Adipose tissue (tissue), 3 donors: ENCODE data around the gene LMO1. TPM values are rescaled to one million over a fixed set of nuclear protein-coding genes. Genes with fewer than 3 reads are reported as not detected.

Source experiments
- H3K27ac ChIP-seq: one replicate; pipeline ENCODE4 v1.5.1; 2013; ENCODE audit warnings: low read depth, low read length
- WGBS, 3 donors: extraction: QIAGEN DNeasy Blood & Tissue Kit; methylation state at CpG; one replicate each; pipeline ENCODE4 v1.1.7; 2013; 5-methylcytosine and 5-hydroxymethylcytosine counted together
- polyA plus RNA-seq, 3 donors: library from polyadenylated mRNA; stranded (reverse); fragments of 200-250 nt; gene quantifications; one replicate each; pipeline ENCODE4 v1.2.3, GENCODE V29; 2013
- donor health status: healthy with polysubstance abuse.
- donor health status: Bipolar disorder and iron deficiency.
- donor health status: healthy.

Gene LMO1
- polyA plus RNA-seq, 3 donors: 0.10 to 0.54 TPM; not detected in 1

DNA sequence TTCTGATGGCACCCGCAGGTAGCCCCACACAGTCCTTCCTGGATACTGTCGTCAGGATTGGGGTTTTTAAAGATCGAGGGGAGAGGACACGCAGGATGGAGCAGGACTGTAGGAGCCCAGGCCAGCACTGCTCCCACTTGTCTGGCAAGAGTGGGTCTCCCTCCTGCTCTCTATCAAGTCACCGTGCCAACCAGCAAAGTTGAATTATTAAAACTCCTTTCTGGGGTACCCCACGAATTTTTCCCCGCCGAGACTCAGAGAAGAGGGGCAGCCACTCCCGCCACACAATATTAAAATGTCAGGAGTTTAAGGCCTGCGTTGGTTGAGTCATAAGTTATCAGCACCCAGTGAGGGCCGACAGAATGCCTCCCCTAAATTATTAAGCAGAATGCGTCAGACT is 10.1 kb downstream of the LMO1 start:
- 79 to 84% (median 83%) methylated on average over 12 of the region's 12 CpGs for WGBS, 3 donors
- H3K27ac ChIP-seq: no peak overlapping the region

DNA sequence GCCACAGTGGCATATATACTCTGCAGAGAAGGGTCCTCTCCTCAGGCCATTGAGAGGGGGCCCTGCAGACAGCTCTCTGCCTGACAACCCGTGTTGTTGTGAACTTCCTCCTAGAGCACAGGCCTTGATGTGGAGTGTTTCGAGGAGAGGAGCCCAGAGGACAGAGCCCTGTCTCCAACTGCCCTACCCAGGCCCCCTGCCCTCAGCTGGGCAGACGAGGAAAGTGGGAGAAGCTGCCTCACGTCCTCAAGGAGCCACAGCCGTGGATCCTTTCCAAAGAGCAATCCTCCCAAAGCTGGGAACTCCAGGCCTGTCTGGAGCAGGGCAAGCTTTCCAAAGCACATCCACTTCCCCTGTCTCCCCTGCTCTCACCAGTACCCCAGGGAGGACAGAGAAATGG is 10.7 kb downstream of the LMO1 start:
- WGBS, 3 donors: 79 to 89% (median 82%) methylated on average over 5 of the region's 5 CpGs

DNA sequence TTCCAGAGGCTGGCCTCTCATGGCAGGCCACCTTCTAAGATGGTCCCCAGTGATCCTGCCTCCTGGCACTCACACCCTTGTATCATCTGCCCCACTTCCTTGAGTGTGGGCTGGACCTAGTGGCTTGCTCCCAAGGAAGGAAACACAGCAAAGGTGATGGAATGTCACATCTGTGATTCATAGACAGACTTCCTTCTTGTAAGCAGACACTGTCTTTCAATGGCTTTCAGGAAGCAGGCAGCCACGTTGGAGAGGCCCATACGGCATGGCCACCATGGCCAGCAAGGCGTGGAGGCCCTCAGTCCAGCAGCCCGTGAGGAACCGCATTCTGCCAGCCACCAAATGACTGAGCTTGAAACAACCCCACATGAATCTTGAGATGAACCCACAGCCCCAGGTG is 11.3 kb downstream of the LMO1 start:
- WGBS, 3 donors: 73 to 87% (median 78%) methylated on average over 5 of the region's 5 CpGs
- H3K27ac ChIP-seq: no peak overlapping the region

More for the DNA sequence above, 10.7 kb downstream of the LMO1 start:
- H3K27ac ChIP-seq: no peak overlapping the region

DNA sequence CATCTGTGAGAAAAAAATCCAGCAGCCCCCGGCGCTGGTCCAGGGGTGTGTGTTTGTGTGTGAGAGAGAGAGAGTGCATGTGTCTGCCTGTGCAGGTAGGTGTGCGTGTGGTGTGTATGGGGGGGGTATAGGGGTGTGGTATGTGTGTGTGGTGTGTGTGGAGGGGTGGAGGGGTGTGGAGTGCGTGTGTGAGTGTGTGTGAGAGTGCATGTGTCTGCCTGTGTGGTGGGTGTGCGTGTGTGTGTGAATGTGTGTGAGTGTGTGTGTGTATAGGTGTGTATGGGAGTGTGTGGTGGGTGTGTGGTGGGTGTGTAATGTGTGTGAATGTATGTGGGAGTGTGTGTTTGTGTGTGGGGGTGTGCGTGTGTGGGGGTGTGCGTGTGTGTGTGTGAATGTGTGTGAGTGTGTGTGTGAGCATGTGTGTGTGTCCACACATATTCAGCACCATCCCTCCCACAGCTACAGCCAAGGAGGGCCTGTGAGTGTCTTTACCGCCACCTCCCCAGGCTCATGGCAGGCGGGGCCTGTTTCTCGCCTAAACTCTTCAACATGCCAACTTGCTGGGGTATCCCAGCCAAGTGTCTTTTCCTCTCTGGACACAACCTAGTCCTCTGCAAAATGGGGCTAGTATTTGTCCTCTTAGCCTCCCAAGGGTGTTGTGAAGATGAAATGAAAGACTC is 11.9 kb downstream of the LMO1 start:
- no peak overlapping the region for H3K27ac ChIP-seq
- WGBS, 3 donors: 78 to 89% (median 86%) methylated on average over 10 of the region's 10 CpGs

DNA sequence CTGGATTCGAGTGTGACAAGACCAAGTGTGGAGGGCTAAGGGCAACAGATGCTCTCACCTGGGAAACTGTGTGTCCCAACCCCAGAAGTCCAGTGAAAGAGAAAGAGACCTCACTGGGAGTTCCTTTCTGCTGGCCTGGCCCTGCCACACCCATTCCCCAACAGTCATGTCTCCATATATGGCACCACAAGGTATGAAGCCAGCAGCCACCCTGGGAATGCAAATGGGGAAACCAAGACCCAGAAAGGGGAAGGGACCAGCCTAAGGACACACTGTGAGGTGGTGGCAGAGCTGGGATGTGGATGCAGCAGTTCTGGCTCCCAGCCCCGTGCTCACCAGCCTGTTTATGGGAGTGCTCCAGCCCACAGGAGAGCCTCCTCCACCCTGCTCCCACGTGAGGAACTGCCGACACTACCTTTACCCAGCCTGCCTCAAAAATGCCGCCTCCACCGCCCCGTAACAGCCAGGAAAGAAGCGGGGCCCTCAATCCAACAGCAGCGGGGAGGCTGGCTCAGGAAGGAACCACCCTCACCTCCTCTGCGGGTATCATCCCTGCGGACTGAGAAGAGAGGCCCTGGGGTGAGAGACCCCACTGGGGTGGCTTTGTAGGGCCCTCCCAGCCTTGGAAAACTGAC is 12.6 kb downstream of the LMO1 start:
- WGBS, 3 donors: 83 to 87% (median 85%) methylated on average over 11 of the region's 11 CpGs
- no peak overlapping the region for H3K27ac ChIP-seq

DNA sequence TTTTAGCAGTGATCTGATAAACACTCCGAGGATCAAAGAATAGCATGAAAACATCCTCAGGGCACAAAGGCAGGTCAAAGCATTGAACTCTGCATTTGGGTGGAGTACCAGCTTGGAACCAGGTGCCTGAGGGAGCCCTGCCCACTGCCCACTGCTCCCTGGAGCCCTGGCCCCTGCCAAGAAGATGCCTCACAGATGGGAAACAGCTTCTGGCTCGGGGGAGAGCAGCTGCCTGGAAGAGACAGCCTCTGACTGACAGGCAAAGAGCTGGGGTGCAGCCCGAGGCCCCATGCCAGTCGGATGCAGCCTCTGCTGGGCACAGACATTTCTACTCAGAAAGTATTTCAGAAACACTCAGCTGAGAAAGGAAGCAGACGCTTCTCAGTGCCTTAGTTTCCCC is 13.2 kb downstream of the LMO1 start:
- H3K27ac ChIP-seq: no peak overlapping the region
- WGBS, 3 donors: 54 to 58% (median 57%) methylated on average over 5 of the region's 5 CpGs

DNA sequence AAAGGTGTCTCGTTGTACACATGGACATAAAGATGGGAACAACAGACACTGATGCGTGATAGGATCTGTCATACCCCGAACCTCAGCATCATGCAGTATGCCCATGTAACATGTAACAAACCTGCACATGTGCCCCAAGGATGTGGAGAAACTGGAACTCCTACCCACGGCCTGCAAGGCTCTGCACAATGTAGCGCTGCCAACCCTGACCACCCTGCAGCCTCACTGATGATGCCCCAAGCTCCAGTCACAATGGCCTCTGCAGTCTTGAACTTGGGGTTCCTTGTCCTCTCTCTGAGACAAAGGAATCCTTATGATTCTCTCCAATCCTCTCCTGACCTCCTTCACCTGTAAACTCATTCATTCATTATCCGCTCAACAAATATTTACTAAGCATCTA is 14.2 kb downstream of the LMO1 start:
- 63 to 74% (median 66%) methylated on average over 6 of the region's 6 CpGs for WGBS, 3 donors
- H3K27ac ChIP-seq: no peak overlapping the region

DNA sequence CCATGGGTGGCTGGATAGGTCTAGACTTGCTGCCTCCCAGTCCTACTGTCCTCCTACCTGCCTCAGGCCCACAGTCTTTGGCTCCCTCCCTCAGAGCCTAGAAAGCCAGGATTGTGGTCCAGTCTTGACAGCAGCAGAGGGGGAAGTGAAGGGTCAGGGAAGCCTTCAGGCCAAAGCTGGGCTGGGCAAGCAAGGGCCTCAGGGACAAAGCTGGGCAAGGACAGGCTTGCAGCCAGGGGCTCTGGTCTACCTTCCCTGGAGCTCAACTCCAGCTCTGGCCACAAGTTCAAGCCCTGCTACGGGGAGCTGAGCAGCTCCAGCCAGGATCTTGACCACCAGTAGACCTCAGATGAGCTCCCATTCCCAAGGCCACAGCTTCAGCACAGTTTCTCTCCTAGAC is 14.9 kb downstream of the LMO1 start:
- no peak overlapping the region for H3K27ac ChIP-seq
- 82 to 90% (median 82%) methylated on average over 1 of the region's 1 CpG for WGBS, 3 donors

DNA sequence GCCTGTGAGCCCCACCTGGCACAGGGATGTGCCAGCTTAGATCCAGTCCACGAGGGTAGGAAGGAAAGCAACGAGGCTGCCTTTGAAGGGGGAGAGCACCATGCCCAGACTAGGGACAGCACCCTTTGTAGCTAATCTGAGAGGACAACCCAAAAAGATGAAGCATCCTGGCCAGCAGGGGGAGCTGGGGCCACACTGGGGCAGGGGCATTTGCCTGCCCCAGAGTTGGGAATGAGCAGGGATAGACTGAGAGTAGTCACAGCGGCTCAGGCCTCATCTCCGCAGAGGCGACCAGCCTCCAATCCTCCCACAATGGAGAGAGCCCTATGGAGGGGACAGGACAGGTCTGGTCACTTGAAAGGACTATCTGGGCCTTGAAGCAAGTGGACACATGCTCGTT is 16.4 kb downstream of the LMO1 start:
- no peak overlapping the region for H3K27ac ChIP-seq
- WGBS, 3 donors: 74 to 87% (median 80%) methylated on average over 6 of the region's 6 CpGs

DNA sequence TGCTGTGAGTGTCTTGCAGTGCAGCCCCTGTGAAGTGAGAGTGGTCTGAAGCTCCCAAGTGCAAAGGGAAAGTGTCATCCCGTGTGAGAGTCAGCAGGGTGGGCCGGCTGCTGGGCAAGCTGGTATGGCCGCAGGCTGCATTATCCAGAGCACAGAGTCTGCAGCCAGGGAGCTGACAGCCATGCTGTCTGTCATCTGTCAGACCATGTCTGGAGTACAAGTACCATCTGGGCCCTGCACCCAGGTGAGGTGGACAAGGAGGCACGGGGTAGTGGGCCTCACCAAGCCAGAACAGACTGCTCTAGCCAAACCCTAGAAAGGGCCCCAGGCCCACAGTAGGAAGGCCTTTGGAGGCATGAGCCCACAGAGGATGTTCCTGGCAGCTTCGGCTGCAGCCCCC is 20.2 kb downstream of the LMO1 start:
- WGBS, 3 donors: 86 to 93% (median 88%) methylated on average over 5 of the region's 5 CpGs

DNA sequence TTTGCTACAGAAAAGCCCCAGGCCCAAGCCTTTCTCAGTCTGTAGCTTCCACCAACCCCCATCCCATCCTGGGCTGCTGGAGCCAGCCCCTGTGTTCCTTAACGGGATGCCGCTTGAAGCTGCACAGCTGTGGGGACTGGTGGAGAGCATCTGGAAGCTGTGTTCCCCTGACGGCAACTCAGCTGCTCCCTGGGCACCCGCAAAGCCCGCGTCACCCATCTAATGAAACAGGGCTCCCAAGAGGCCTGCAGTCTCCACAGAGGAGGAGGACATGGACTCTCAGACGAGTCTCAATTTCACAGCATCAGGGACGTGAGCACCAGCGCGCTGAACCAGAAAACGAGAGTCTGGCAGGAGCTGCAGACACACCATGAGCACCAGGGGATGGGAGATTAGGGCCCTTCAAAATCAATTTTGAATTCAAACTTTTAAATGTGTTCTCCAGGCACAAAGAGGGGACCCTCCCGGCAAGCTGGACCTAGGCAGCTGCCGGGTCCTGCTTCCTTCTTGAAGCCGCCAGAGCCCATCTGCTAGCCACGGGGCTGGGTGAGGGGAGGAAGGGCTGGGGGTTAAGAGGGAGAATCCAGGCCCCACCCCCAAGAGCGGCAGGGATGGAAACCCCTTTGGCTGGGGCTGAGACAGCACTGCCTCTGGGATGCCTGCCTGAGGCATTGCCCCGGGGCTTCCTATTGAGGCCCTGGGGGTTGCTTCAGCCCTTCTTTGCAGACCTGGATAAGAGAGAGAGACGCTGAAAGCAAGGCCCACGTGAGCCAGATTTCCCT is 21.0 kb downstream of the LMO1 start:
- no peak overlapping the region for H3K27ac ChIP-seq
- WGBS, 3 donors: 69 to 77% (median 74%) methylated on average over 19 of the region's 19 CpGs

More for the DNA sequence above, 20.2 kb downstream of the LMO1 start:
- H3K27ac ChIP-seq: no peak overlapping the region

DNA sequence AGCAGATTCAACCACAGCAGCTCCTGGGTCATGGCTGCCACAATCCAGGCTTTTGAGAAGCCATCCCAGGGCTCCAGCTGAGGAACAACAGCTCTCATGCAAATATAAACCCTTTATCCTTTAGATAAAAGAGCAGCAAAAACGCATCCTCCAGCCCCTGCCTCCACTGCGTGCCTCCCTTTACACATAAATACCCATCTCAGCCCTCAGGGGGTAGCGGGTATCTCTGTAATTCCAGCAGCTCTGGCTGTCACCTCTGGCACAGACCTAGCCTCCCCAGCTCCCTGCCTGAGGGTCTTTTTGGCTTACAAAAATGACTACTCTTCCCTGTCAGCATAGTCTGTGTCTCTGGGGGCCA is 21.6 kb downstream of the LMO1 start:
- no peak overlapping the region for H3K27ac ChIP-seq
- WGBS, 3 donors: 79 to 88% (median 87%) methylated on average over 3 of the region's 3 CpGs

DNA sequence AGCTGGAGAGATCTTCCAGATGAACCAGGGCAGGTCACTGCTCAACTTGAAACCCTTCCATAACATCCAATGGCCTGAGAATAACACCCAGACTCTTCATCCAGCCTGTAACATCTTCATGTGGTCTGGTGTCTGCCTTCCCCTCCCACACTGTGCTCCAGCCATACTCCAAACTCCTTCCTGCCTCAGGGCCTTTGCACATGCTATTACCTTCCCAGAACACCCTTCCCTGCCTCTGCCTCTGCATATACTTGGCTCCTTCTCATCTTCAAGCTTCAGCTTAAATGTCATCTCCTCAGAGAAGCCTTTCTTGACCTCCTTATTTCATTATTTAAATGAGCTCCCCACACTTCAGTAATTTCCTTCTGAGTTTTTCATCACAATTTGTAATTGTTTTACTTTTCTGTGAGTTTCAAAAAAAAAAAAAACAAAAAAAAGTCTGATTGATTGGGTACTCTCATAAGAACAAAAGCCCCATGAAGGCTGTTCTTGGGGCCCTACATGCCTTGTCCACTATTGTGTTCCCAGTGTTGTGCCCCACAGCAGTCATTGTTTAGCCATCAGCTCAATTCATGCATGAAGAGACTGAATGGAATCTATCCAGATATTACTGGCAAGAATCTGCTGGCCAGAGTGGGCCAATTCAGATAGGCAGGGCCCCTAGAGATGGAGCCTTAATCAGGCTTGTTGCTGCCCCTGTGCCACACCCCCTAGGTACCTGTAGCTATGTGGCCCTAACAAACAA is 22.1 kb downstream of the LMO1 start:
- no peak overlapping the region for H3K27ac ChIP-seq

DNA sequence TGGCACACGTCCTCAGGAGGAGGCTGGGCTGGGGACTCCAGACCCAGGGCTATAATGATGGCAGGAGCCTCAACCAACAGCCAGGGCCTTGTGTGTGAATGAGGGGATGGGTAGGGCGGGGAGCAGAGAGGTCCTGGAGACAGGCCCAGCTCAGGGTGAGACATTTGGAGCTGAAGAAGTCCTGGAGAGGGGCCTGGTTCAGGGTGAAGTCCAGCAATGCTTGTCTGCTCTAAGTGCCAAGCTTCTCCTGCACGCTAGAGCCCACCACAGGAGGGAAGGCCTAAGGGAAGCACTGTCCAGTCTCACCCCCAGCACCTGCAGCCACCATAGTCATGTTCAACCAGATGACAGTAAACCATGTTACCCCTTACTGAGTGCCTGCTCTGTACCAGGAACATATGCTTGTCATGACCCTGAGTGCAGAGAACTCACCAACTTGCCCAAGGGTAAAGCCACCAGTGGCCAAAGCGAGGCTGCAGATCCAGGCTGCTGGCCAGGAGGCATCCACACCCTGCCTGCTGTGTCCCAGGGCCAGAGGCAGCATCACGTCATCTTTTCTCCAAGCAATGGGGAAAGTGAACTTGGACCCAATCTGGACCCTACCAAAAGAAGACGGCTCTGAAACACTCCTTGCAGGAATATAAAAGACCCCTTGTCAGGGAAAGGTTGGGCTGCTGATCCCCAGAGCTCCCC is 24.0 kb downstream of the LMO1 start:
- 74 to 82% (median 76%) methylated on average over 6 of the region's 6 CpGs for whole genome bisulfite sequencing, 3 donors
- no peak overlapping the region for H3K27ac ChIP-seq

DNA sequence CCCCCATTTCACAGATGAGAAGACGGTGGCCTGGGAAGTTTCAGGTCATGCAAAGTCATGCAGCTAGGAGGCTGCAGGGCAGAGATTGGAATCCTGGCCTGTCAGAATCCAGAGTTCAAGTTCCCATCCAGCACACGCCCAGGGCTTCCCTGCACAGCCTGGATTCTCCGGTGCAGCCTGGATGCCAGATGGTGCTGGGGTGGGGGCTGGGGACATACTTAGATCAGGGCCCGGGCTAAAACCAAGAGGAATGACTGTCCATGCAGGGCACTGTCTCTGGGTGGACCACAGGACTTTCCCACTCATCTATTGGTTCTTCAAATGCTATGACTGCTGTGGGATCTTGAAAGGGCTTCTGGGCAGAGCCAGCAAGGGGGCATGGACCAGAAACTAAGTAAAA is 24.6 kb downstream of the LMO1 start:
- 87 to 92% (median 92%) methylated on average over 4 of the region's 4 CpGs for WGBS, 3 donors
- no peak overlapping the region for H3K27ac ChIP-seq

DNA sequence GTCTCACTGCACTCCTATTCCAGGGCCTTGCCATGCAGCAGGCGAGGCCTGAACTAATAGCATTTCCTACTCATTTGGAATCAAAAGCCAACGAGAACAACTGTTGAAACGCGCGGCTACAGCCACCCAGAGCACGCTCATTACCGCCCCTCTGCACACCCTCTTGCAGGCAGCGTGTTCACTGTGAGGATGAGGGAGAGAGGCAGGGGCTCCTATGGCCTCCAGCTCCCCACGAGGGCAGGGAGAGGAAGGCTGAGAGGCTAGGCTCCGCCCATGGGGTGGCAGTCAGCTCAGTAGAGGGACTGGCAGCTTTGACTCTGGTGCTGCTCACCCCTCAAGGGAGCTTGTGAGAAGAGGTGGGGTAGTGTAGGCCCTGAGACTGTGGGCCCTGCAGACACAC is 26.2 kb downstream of the LMO1 start:
- no peak overlapping the region for H3K27ac ChIP-seq
- WGBS, 3 donors: 86 to 91% (median 90%) methylated on average over 10 of the region's 10 CpGs

DNA sequence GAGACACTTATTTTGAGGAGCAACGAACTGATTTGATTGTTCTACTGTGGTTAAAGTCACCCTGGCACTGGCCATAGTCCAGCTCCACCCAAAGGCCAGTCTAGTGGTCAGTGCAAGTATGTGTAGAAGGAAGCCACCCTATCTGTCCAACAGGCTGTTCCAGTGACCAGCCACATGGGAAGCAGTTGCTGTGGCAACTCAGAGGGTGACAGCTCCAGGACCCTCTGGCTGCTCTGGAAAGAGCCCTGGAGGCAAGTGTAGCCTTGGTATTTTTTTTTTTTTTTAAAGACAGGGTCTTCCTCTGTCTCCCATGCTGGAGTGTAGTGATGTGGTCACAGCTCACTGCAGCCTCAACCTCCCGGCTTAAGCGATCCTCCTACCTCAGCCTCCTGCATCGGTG is 27.8 kb downstream of the LMO1 start:
- WGBS, 3 donors: 82 to 88% (median 84%) methylated on average over 4 of the region's 4 CpGs
- no peak overlapping the region for H3K27ac ChIP-seq

DNA sequence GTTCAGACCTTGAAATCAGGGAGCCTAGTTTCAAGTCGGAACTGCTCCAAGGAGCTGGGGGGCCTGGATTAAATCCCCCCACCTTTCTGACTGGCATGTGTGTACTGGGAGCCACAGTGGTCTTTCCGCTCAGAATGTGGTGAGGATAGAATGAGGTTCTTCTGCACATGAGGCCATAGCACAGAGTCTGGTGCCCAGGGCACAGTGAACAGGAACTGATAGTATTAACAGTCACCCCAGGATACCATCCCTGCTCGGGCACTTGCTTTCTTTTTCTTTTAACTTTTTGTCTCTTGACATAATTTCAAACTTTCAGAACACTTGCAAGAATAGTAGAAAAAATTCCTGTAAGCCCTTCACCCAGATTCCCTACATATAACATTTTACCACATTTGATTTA is 28.8 kb downstream of the LMO1 start:
- 75 to 86% (median 85%) methylated on average over 3 of the region's 3 CpGs for WGBS, 3 donors
- H3K27ac ChIP-seq: no peak overlapping the region
